Transverse colon (tissue), 4 donors: ENCODE data around the gene DOK7. TPM values are rescaled to one million over a fixed set of nuclear protein-coding genes. Genes with fewer than 3 reads are reported as not detected.

ENCODE experiments used
- DNase-seq: peaks from one replicate; pipeline ENCODE4 v3.0.0-alpha.2; 2019
- H3K27ac ChIP-seq, 4 donors: fragments of 200-600 bp; sonication (generic); 2 replicates each; pipeline ENCODE4 v1.5.1; 2016 to 2018; ENCODE audit warnings: inconsistent platforms in 4 of 4
- H3K27me3 ChIP-seq: fragments of 200-600 bp; sonication (generic); 2 replicates; pipeline ENCODE4 v1.5.1; 2017; ENCODE audit warnings: inconsistent platforms
- H3K36me3 ChIP-seq, 4 donors: fragments of 200-600 bp; sonication (generic); 2 replicates each; pipeline ENCODE4 v1.5.1; 2017 to 2019; ENCODE audit warnings: inconsistent platforms in 4 of 4
- H3K4me1 ChIP-seq, 4 donors: fragments of 200-600 bp; sonication (generic); 2 replicates each; pipeline ENCODE4 v1.5.1; 2017 to 2020; ENCODE audit warnings: inconsistent platforms in 4 of 4
- H3K4me3 ChIP-seq, 4 donors: fragments of 200-600 bp; sonication (generic); 1 replicate in 1 of 4; 2 replicates in 3 of 4; pipeline versions ENCODE4 v1.5.1 to v1.6.1; 2017 to 2019; ENCODE audit warnings: inconsistent platforms in 4 of 4
- H3K9me3 ChIP-seq, 2 donors: fragments of 200-600 bp; sonication (generic); 2 replicates each; pipeline ENCODE4 v1.5.1; 2017 to 2019; ENCODE audit warnings: inconsistent platforms in 2 of 2
- EP300 ChIP-seq: sonication (generic); formaldehyde crosslinking; IDR thresholded peaks from one replicate; pipeline ENCODE4 v1.6.1; 2017; ENCODE audit warnings: antibody characterized with exemption, low read depth
- POLR2A ChIP-seq: fragments of 450-650 bp; IDR thresholded peaks from one replicate; pipeline ENCODE4 v1.6.1; 2016; ENCODE audit warnings: antibody characterized with exemption, mild to moderate bottlenecking, moderate library complexity
- POLR2AphosphoS5 ChIP-seq, 3 donors: sonication (generic); formaldehyde crosslinking; IDR thresholded peaks; one replicate each; pipeline ENCODE4 v1.6.1; 2016; ENCODE audit warnings: antibody characterized with exemption in 3 of 3
- WGBS, 2 donors: methylation state at CpG; one replicate each; pipeline ENCODE4 v1.1.5; 2018; ENCODE audit warnings: low coverage in 1 of 2; 5-methylcytosine and 5-hydroxymethylcytosine counted together
- in situ Hi-C, 4 donors: fragments of 200-750 bp; cut with MboI; loops; one replicate each; pipeline versions ENCODE4 v1.15.0 to v1.15.1; 2017; ENCODE audit warnings: low sequenced_read_pairs in 3 of 4, low pct_ligation_motif_present in 1 of 4, low pct_unique_long_range_greater_than_20kb in 1 of 4
- intact Hi-C: fragments of 100-400 bp; cut with DNase I; formaldehyde crosslinking; loops from one replicate; pipeline ENCODE4 v1.15.1; 2023; ENCODE audit warnings: low total_unique reads
- total RNA-seq, 4 donors: library from RNA; depleted of rRNA; stranded (reverse); fragments of >200 nt; gene quantifications; one replicate each; pipeline ENCODE4 v1.1.0, GENCODE V29; 2016
- TF ChIP-seq, protein P1 (sequence below), 5 experiments: fragments of 200-600 bp in 3 of 5; fragments of 450-650 bp in 2 of 5; sonication (generic) in 3 of 5; IDR thresholded peaks; 1 replicate in 2 of 5; 2 replicates in 3 of 5; pipeline ENCODE4 v1.5.1; 2016 to 2017; ENCODE audit warnings: antibody characterized with exemption in 5 of 5, inconsistent platforms in 3 of 5, mild to moderate bottlenecking in 2 of 5, moderate library complexity in 1 of 5

Gene DOK7
- total RNA-seq, 4 donors from 2014 or later: 0.27 to 0.95 TPM; not detected in 2

DNA sequence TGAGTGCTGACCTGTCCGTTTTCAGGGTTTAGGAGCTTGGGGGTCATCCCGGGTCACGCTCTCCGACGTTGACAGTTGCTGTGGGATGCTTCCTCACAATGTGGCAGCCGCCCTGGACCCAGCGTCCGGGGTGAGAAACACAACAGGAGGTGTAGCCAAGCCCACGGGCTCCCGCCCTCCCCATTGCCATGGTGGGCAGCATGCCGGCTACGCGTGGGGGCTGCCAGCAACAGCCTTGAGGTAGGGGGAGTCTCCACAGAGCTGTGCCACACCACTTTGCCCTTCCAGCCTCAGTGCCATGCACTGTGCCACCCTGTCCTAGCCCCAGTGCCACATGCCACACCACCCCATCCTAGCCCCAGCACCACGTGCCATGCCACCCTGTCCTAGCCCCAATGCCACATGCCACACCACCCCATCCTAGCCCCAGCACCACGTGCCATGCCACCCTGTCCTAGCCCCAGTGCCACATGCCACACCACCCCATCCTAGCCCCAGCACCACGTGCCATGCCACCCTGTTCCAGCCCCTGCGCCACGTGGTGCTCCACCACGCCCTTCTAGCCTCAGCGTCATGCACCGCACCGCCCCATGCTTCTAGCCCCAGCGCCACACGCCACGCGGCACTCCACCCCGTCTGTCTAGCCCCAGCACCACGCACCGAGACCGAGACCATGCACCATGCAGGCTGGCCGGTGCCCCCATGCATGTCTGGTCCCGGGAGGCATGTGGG lies 29.8 kb upstream of the DOK7 start:
- Histone ChIP-seq H3K4me1 (peaks cover 0 to 4% (median 1%) of the 10 kb centered on the region in 4 donors), H3K36me3 (no peaks in the 10 kb centered on the region), H3K9me3 (no peaks in the 10 kb centered on the region), H3K27ac (no peak overlapping the region), H3K27me3 (no peaks in the 10 kb centered on the region), H3K4me3 (no peak overlapping the region)
- intact Hi-C loops: no loop called here
- in situ Hi-C loops: loop anchor here in 1 of 4 donors (10.0 to 25.0 kb wide), 2 partner anchors 89 to 221 kb away; no protein-coding TSS in a partner anchor
- no peak for DNase-seq
- WGBS, 2 donors: 92 to 100% methylated on average over 1 to 32 of the region's 32 CpGs
- TF ChIP-seq EP300 (no peak), POLR2A (no peak), POLR2AphosphoS5 (IDR thresholded peaks at IDR 0.05) (no peak)
- TF ChIP-seq, protein P1, sequence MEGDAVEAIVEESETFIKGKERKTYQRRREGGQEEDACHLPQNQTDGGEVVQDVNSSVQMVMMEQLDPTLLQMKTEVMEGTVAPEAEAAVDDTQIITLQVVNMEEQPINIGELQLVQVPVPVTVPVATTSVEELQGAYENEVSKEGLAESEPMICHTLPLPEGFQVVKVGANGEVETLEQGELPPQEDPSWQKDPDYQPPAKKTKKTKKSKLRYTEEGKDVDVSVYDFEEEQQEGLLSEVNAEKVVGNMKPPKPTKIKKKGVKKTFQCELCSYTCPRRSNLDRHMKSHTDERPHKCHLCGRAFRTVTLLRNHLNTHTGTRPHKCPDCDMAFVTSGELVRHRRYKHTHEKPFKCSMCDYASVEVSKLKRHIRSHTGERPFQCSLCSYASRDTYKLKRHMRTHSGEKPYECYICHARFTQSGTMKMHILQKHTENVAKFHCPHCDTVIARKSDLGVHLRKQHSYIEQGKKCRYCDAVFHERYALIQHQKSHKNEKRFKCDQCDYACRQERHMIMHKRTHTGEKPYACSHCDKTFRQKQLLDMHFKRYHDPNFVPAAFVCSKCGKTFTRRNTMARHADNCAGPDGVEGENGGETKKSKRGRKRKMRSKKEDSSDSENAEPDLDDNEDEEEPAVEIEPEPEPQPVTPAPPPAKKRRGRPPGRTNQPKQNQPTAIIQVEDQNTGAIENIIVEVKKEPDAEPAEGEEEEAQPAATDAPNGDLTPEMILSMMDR (IDR thresholded peaks at IDR 0.05): no peak

DNA sequence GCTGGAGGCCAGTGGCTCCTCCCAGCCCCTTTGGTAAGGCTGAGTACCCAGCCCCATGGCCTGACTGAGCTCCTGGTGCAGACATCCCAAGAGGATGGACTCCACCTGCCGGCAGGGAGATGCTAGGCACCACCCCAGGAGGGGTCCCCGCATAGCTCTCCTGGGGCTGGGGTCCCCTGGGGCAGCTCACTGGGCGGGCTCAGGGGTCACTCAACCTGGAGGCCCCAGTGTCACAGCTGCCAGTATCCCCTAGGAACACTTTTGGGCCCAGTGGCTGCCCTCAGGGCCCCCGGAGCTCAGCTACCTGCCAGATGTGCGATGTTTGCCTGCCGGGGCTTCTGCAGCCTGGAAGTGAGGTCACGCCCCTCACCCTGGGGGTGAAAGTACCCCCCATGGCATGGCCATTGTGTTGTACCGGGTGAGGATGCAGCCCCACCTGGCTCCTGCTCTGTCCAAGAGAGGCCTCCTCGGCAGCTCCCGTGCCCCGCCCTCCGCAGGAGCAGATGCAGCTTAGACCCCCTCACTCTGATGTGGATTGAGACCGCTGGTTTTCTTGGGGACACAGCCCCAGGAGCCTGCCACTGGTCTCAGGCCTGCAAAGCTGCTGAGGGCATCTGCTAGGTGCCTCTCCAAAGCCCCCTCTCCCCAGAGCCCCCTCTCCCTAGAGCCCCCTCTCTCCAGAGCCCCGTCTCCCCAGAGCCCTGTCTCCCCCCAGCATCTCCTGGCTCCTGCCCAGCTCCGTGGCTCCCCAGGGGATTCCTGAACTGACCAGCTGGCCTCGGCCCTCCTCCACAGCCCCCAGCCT lies 28.0 kb upstream of the DOK7 start:
- H3K27ac ChIP-seq: no peak overlapping the region
- H3K27me3 ChIP-seq: no peaks in the 10 kb centered on the region
- TF ChIP-seq POLR2A: no peak
- TF ChIP-seq POLR2AphosphoS5 (IDR thresholded peaks at IDR 0.05): no peak
- TF ChIP-seq EP300: no peak
- TF ChIP-seq, protein P1 (IDR thresholded peaks at IDR 0.05): no peak
- H3K9me3 ChIP-seq: no peaks in the 10 kb centered on the region
- 71% methylated on average over 16 of the region's 16 CpGs; no CpG with 5 or more reads in 1 of the 2 donors for WGBS, 2 donors
- DNase-seq: no peak
- peaks cover 0 to 4% (median 1%) of the 10 kb centered on the region in 4 donors for H3K4me1 ChIP-seq
- intact Hi-C loops: no loop called here
- H3K4me3 ChIP-seq: no peak overlapping the region
- H3K36me3 ChIP-seq: no peaks in the 10 kb centered on the region
- in situ Hi-C loops: loop anchor here in 1 of 4 donors (10.0 to 25.0 kb wide), 2 partner anchors 90 to 223 kb away; no protein-coding TSS in a partner anchor

DNA sequence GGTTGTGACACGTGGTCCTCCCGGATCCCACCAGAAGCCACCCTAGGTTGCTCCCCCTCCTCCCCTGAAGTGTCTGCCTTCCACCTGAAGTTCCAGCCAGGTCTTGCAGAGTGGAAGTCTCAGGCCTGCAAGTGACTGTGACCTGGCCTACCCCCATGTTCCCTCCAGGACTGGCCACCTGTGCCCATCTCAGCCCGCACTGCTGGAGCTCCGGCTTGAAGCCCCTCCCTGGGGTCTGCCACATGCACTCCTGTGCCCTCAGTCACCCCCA lies 27.5 kb upstream of the DOK7 start:
- H3K27ac ChIP-seq: no peak overlapping the region
- no peaks in the 10 kb centered on the region for H3K36me3 ChIP-seq
- peaks cover 0 to 4% (median 1%) of the 10 kb centered on the region in 4 donors for H3K4me1 ChIP-seq
- H3K4me3 ChIP-seq: no peak overlapping the region
- in situ Hi-C loops (loop anchor here in 1 of 4 donors (10.0 to 25.0 kb wide), 2 partner anchors 91 to 223 kb away; no protein-coding TSS in a partner anchor), intact Hi-C loops (no loop called here)
- no peak for DNase-seq
- 50% methylated on average over 4 of the region's 4 CpGs; no CpG with 5 or more reads in 1 of the 2 donors for WGBS, 2 donors
- H3K9me3 ChIP-seq: no peaks in the 10 kb centered on the region
- TF ChIP-seq POLR2AphosphoS5 (IDR thresholded peaks at IDR 0.05): no peak
- TF ChIP-seq POLR2A: no peak
- TF ChIP-seq, protein P1 (IDR thresholded peaks at IDR 0.05): no peak
- no peak for TF ChIP-seq EP300
- H3K27me3 ChIP-seq: no peaks in the 10 kb centered on the region
